SK-N-MC (cell line): ENCODE data around the gene ASPRV1.

ENCODE experiments used
- DNase-seq: peaks from one replicate; pipeline ENCODE4 v3.0.0-alpha.2; 2011; ENCODE audit warnings: low read depth, low spot score
- H3K27ac ChIP-seq: fragments of 200-600 bp; sonication (generic); 2 replicates; pipeline ENCODE4 v1.5.1; 2016; ENCODE audit warnings: mixed run types
- H3K36me3 ChIP-seq: fragments of 200-600 bp; sonication (generic); 2 replicates; pipeline ENCODE4 v1.6.1; 2017; ENCODE audit warnings: antibody characterized with exemption, low read length, mixed read lengths; ENCODE audit not compliant: insufficient read depth
- H3K4me3 ChIP-seq: fragments of 200-600 bp; sonication (generic); 2 replicates; pipeline ENCODE4 v1.5.1; 2016
- H3K9ac ChIP-seq: fragments of 200-600 bp; sonication (generic); 2 replicates; pipeline ENCODE4 v1.8.0; 2017; ENCODE audit warnings: mixed run types, mixed read lengths; ENCODE audit not compliant: insufficient read length
- H3K9me3 ChIP-seq: fragments of 200-600 bp; sonication (generic); 2 replicates; pipeline ENCODE4 v1.6.1; 2017; ENCODE audit warnings: low read depth, mild to moderate bottlenecking, antibody characterized with exemption, low read length, moderate library complexity, mixed read lengths
- EZH2 ChIP-seq: fragments of 200-600 bp; sonication (generic); IDR thresholded peaks from one replicate; pipeline ENCODE4 v1.6.1; 2017; ENCODE audit warnings: antibody characterized with exemption
- FOXP2 ChIP-seq: optimal IDR thresholded peaks from 2 replicates; pipeline ENCODE3; 2011; ENCODE audit warnings: mild to moderate bottlenecking, moderate library complexity; ENCODE audit not compliant: insufficient read depth; ENCODE audit errors: extremely low read length, control extremely low read depth
- POLR2AphosphoS5 ChIP-seq: IDR thresholded peaks from 2 replicates; pipeline ENCODE4 v1.6.1; 2012; ENCODE audit warnings: mild to moderate bottlenecking, low read depth, low read length, borderline replicate concordance

ASPRV1 gene

GRCh38 chr2:69983392-69983966 lies 22.0 kb upstream of the ASPRV1 start:
- Histone ChIP-seq H3K9me3 (no peaks in the 10 kb centered on the region), H3K9ac (no peak overlapping the region), H3K4me3 (no peak overlapping the region), H3K36me3 (no peaks in the 10 kb centered on the region), H3K27ac (no peak overlapping the region)
- DNase-seq, result no peak
- TF ChIP-seq EZH2 (no peak), POLR2AphosphoS5 (no peak), FOXP2 (no peak)

- H3K36me3 ChIP-seq, result no peaks in the 10 kb centered on the region
- H3K27ac ChIP-seq, result no peak overlapping the region
- no peak overlapping the region for H3K4me3 ChIP-seq
- TF ChIP-seq POLR2AphosphoS5, result no peak
- no peak for TF ChIP-seq EZH2
- TF ChIP-seq FOXP2, result no peak
- no peak for DNase-seq
- H3K9ac ChIP-seq, result no peak overlapping the region
- H3K9me3 ChIP-seq, result no peaks in the 10 kb centered on the region
Measured at GRCh38 chr2:69979902-69980807, 18.7 kb upstream of the ASPRV1 start.

- DNase-seq, result no peak
- no peaks in the 10 kb centered on the region for H3K36me3 ChIP-seq
- H3K9ac ChIP-seq, result no peak overlapping the region
- no peak overlapping the region for H3K4me3 ChIP-seq
- TF ChIP-seq EZH2 (no peak), FOXP2 (no peak), POLR2AphosphoS5 (no peak)
- H3K27ac ChIP-seq, result no peak overlapping the region
- H3K9me3 ChIP-seq, result no peaks in the 10 kb centered on the region
Measured at GRCh38 chr2:69977906-69978482, 16.6 kb upstream of the ASPRV1 start.

GRCh38 chr2:69977186-69977585 lies 15.8 kb upstream of the ASPRV1 start:
- Histone ChIP-seq H3K27ac (no peak overlapping the region), H3K9me3 (no peaks in the 10 kb centered on the region), H3K36me3 (no peaks in the 10 kb centered on the region), H3K4me3 (no peak overlapping the region), H3K9ac (no peak overlapping the region)
- no peak for TF ChIP-seq FOXP2
- no peak for TF ChIP-seq EZH2
- TF ChIP-seq POLR2AphosphoS5, result no peak
- no peak for DNase-seq

- no peak for DNase-seq
- Histone ChIP-seq H3K27ac (no peak overlapping the region), H3K36me3 (no peaks in the 10 kb centered on the region), H3K4me3 (no peak overlapping the region), H3K9ac (no peak overlapping the region), H3K9me3 (no peaks in the 10 kb centered on the region)
- TF ChIP-seq EZH2 (no peak), POLR2AphosphoS5 (no peak), FOXP2 (no peak)
Measured at GRCh38 chr2:69975853-69976462, 14.5 kb upstream of the ASPRV1 start.

- Histone ChIP-seq H3K36me3 (no peaks in the 10 kb centered on the region), H3K4me3 (no peak overlapping the region), H3K27ac (no peak overlapping the region), H3K9ac (no peak overlapping the region), H3K9me3 (no peaks in the 10 kb centered on the region)
- DNase-seq, result no peak
- TF ChIP-seq FOXP2 (no peak), POLR2AphosphoS5 (no peak), EZH2 (no peak)
Measured at GRCh38 chr2:69975136-69975852, 13.9 kb upstream of the ASPRV1 start.

- Histone ChIP-seq H3K9me3 (no peaks in the 10 kb centered on the region), H3K4me3 (no peak overlapping the region), H3K27ac (no peak overlapping the region), H3K36me3 (no peaks in the 10 kb centered on the region), H3K9ac (no peak overlapping the region)
- TF ChIP-seq POLR2AphosphoS5 (no peak), FOXP2 (no peak), EZH2 (no peak)
- no peak for DNase-seq
Measured at GRCh38 chr2:69973335-69973735, 11.9 kb upstream of the ASPRV1 start.
